Panc1 (cell line): Measurements from ENCODE around the gene SCN1B. TPM values are rescaled to one million over a fixed set of nuclear protein-coding genes. Genes with fewer than 3 reads are reported as not detected.
A peak's percentile ranks its signal among the peaks of the same experiment; 100 is the strongest.
"Not testable (repeated sequence)": the region's sequence is repeated elsewhere in the genome, so short reads cannot be mapped to it uniquely, and the experiment has no call there.

Experiments
- ATAC-seq: fragments of 200-7000 bp; cut with Tn5 transposase; 2 replicates; pipeline ENCODE4 v1.9.1; 2020; ENCODE audit warnings: mild to moderate bottlenecking, moderate library complexity
- BruUV-seq: library from RNA; stranded (reverse); fragments of 400-500 nt; replicated peaks from 2 replicates; lab custom pipeline; 2021; lab: Mats Ljungman, UMichigan
- CTCF ChIA-PET: fragments of 300-600 bp; sonication (Branson Sonifier 250); formaldehyde crosslinking; loops from one replicate; lab custom pipeline; 2022; ENCODE audit warnings: antibody characterized with exemption; lab: Charles Lee
- POLR2A ChIA-PET: fragments of 300-600 bp; sonication (Branson Sonifier 250); formaldehyde crosslinking; loops from one replicate; lab custom pipeline; 2022; ENCODE audit warnings: antibody characterized with exemption; lab: Charles Lee
- DNase-seq: peaks from one replicate; pipeline ENCODE4 v3.0.0-alpha.2; 2010; ENCODE audit warnings: low read depth, low spot score
- H3K27ac ChIP-seq: 2 replicates; pipeline ENCODE4 v1.5.1; 2011; ENCODE audit warnings: mild to moderate bottlenecking, low read length, inconsistent platforms
- H3K27me3 ChIP-seq: fragments of 200-500 bp; sonication (Bioruptor generic); 2 replicates; pipeline ENCODE4 v1.6.0; 2014; ENCODE audit warnings: low read length, inconsistent platforms; ENCODE audit not compliant: control insufficient read depth, insufficient read depth
- H3K36me3 ChIP-seq: fragments of 200-500 bp; sonication (Bioruptor generic); 2 replicates; pipeline ENCODE4 v1.5.1; 2014; ENCODE audit warnings: inconsistent platforms, mild to moderate bottlenecking, low read length, moderate library complexity; ENCODE audit not compliant: control insufficient read depth, insufficient read depth
- H3K4me1 ChIP-seq: 2 replicates; pipeline ENCODE4 v1.5.1; 2011; ENCODE audit warnings: inconsistent platforms, mild to moderate bottlenecking, low read length, moderate library complexity; ENCODE audit not compliant: control insufficient read depth, insufficient read depth
- H3K4me3 ChIP-seq, 2 experiments: 2 replicates each; pipeline ENCODE4 v1.5.1; 2011 to 2012; ENCODE audit warnings: low read depth in 2 of 2, low read length in 2 of 2, mild to moderate bottlenecking in 2 of 2, inconsistent platforms in 1 of 2, moderate library complexity in 1 of 2
- H3K9me3 ChIP-seq: fragments of 200-500 bp; sonication (Bioruptor generic); 2 replicates; pipeline ENCODE4 v1.5.1; 2014; ENCODE audit warnings: low read depth, mild to moderate bottlenecking, inconsistent platforms, low read length, moderate library complexity; ENCODE audit not compliant: control insufficient read depth, insufficient read depth
- CTCF ChIP-seq: fragments of 450-650 bp; IDR thresholded peaks from 2 replicates; pipeline ENCODE4 v1.5.1; 2017; ENCODE audit warnings: mild to moderate bottlenecking
- POLR2AphosphoS5 ChIP-seq: IDR thresholded peaks from 2 replicates; pipeline ENCODE4 v1.6.1; 2012; ENCODE audit warnings: mild to moderate bottlenecking, low read depth, low read length, moderate library complexity
- REST ChIP-seq, 2 experiments: IDR thresholded peaks; 2 replicates each; pipeline ENCODE4 v1.6.1; 2011 to 2012; ENCODE audit warnings: low read depth in 2 of 2, control low read depth in 1 of 2, low read length in 1 of 2, mild to moderate bottlenecking in 1 of 2, moderate library complexity in 1 of 2; ENCODE audit not compliant: insufficient read depth in 1 of 2
- SIN3A ChIP-seq: IDR thresholded peaks from 2 replicates; pipeline ENCODE4 v1.6.1; 2012; ENCODE audit warnings: low read depth, mild to moderate bottlenecking, low read length, moderate library complexity, borderline replicate concordance; ENCODE audit not compliant: insufficient read depth
- TCF7L2 ChIP-seq: IDR thresholded peaks from 2 replicates; pipeline ENCODE4 v1.6.1; 2011; ENCODE audit warnings: mild to moderate bottlenecking, low read depth, low read length, inconsistent platforms
- in situ Hi-C: cut with HindIII; loops from 2 replicates; pipeline ENCODE4 v1.10.0; 2016; ENCODE audit warnings: low sequenced_read_pairs, low pct_unique_long_range_greater_than_20kb
- intact Hi-C: fragments of 100-400 bp; cut with micrococcal nuclease; formaldehyde crosslinking; loops from one replicate; pipeline ENCODE4 v1.10.0; 2022; ENCODE audit not compliant: unreplicated experiment
- total RNA-seq: library from RNA; stranded (reverse); gene quantifications from one replicate; pipeline ENCODE4 v1.2.1, GENCODE V29; 2021; ENCODE audit not compliant: unreplicated experiment

Gene SCN1B
- total RNA-seq, 1 experiment from 2014 or later = 4.6 TPM

DNA sequence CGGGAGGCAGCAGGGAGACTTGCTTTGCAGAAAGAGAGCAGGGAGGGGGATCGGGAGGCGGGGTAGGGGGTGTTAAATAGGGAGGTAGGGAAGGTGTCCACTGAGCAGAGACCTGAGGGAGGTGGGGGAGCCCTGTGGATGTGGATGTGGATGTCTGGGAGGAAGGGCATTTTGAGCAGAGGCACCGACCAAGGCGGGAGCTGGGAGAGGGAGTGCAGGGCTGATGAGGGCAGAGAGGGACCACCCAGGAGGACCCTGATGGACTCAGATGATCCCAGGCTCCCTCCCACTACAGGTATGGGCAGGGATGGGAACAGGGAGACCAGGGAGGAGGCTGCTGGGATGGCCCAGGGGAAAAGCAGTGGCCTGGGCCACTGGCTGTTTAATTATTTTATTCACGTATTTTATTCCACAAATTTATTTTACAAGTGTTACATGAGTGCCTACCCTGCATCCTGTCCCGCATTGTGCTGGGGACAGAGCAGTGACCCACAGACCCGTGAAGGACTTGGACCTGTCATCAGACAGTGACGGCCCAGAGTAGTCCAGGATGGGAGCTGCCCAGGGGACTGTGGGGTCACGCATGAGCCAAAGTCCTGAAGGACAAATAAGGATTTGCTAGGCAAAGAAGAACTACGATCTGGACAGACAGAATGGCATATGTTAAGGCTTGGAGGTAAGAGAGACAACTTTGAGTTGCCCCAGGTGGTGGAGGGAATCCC is 24.9 kb upstream of the SCN1B start:
- ChIA-PET POLR2A (interaction anchor here (0.5 kb wide), 1 partner anchor 239 kb away, joined by 4 read pairs; no protein-coding TSS in a partner anchor), CTCF (no interaction called here)
- intact Hi-C loops = no loop called here
- in situ Hi-C loops = no loop called here
- TF ChIP-seq SIN3A = no peak
- no peak for TF ChIP-seq CTCF
- TF ChIP-seq POLR2AphosphoS5 = no peak
- no peak for TF ChIP-seq TCF7L2
- no peak for TF ChIP-seq REST (IDR thresholded peaks at IDR 0.05; ENCODE audit: insufficient read depth in 1 of 2, low read depth in 2 of 2, low read length in 1 of 2)
- BruUV-seq = no TSS peak
- H3K27ac ChIP-seq = no peak overlapping the region
- H3K4me1 ChIP-seq = peaks cover 8% of the 10 kb centered on the region
- no peaks in the 10 kb centered on the region for H3K36me3 ChIP-seq
- no peaks in the 10 kb centered on the region for H3K9me3 ChIP-seq
- no peak overlapping the region for H3K4me3 ChIP-seq
- H3K27me3 ChIP-seq = no peaks in the 10 kb centered on the region
- ATAC-seq = no peak
- DNase-seq = no peak

GRCh38 chr19:35006007-35006341 is 24.3 kb upstream of the SCN1B start:
- H3K9me3 ChIP-seq, BruUV-seq, ATAC-seq, H3K4me3 ChIP-seq, H3K27me3 ChIP-seq, CTCF ChIA-PET, H3K36me3 ChIP-seq, intact Hi-C loops, DNase-seq, in situ Hi-C loops, H3K4me1 ChIP-seq, H3K27ac ChIP-seq: not testable (repeated sequence)
- POLR2A ChIA-PET = interaction anchor here (0.5 kb wide), 1 partner anchor 239 kb away, joined by 4 read pairs; no protein-coding TSS in a partner anchor

- H3K9me3 ChIP-seq = no peaks in the 10 kb centered on the region
- POLR2A ChIA-PET = no interaction called here
- intact Hi-C loops = no loop called here
- in situ Hi-C loops = no loop called here
- H3K4me1 ChIP-seq = peaks cover 8% of the 10 kb centered on the region
- no peak overlapping the region for H3K27ac ChIP-seq
- DNase-seq (peak; percentile 39), ATAC-seq (peak; percentile 66)
- H3K4me3 ChIP-seq = no peak overlapping the region
- TF ChIP-seq REST (IDR thresholded peaks at IDR 0.05; ENCODE audit: insufficient read depth in 1 of 2, low read depth in 2 of 2, low read length in 1 of 2) (no peak), TCF7L2 (peak; percentile 88), CTCF (no peak)
- no TSS peak for BruUV-seq
- no peaks in the 10 kb centered on the region for H3K36me3 ChIP-seq
- no peaks in the 10 kb centered on the region for H3K27me3 ChIP-seq
- CTCF ChIA-PET = no interaction called here
Observed at GRCh38 chr19:35006342-35006998, 23.8 kb upstream of the SCN1B start.
